OCI-LY1 (cell line): ENCODE data around the gene GNAS-AS1.

Experiments
- H2AFZ ChIP-seq: fragments of 200-600 bp; sonication (generic), shearing (Covaris generic); 2 replicates; pipeline ENCODE4 v1.6.0; 2014; ENCODE audit warnings: antibody characterized with exemption, mild to moderate bottlenecking, low read length
- H3F3A ChIP-seq: fragments of 200-600 bp; sonication (generic), shearing (Covaris generic); 2 replicates; pipeline ENCODE4 v1.6.0; 2014; ENCODE audit warnings: mild to moderate bottlenecking, antibody characterized with exemption, low read length, moderate library complexity; ENCODE audit not compliant: insufficient read depth
- H3K27ac ChIP-seq: fragments of 200-600 bp; sonication (generic); 2 replicates; pipeline ENCODE4 v1.5.1; 2014; ENCODE audit warnings: low read length, mixed run types, mild to moderate bottlenecking, low read depth; ENCODE audit not compliant: poor library complexity, severe bottlenecking
- H3K27me3 ChIP-seq: fragments of 200-600 bp; sonication (generic); 2 replicates; pipeline ENCODE4 v1.6.0; 2014; ENCODE audit warnings: antibody characterized with exemption, mild to moderate bottlenecking, low read length, moderate library complexity; ENCODE audit not compliant: insufficient read depth
- H3K36me3 ChIP-seq: fragments of 200-600 bp; sonication (generic); 2 replicates; pipeline ENCODE4 v1.6.1; 2014; ENCODE audit warnings: mild to moderate bottlenecking, antibody characterized with exemption, low read length, moderate library complexity, mixed read lengths; ENCODE audit not compliant: insufficient read depth
- H3K4me1 ChIP-seq: fragments of 200-600 bp; sonication (generic); 2 replicates; pipeline ENCODE4 v1.5.1; 2014; ENCODE audit warnings: mild to moderate bottlenecking, low read length, moderate library complexity; ENCODE audit not compliant: insufficient read depth, severe bottlenecking
- H3K4me2 ChIP-seq: fragments of 200-600 bp; sonication (generic), shearing (Covaris generic); 2 replicates; pipeline ENCODE4 v1.6.1; 2014; ENCODE audit warnings: low read length
- H3K4me3 ChIP-seq: fragments of 200-600 bp; sonication (generic); 2 replicates; pipeline ENCODE4 v1.5.1; 2014; ENCODE audit warnings: low read length, low read depth, mild to moderate bottlenecking, mixed read lengths; ENCODE audit not compliant: poor library complexity, severe bottlenecking
- H3K79me2 ChIP-seq: fragments of 200-600 bp; shearing (Covaris generic); 2 replicates; pipeline ENCODE4 v1.6.1; 2016; ENCODE audit warnings: mixed run types, low read length, mixed read lengths; ENCODE audit not compliant: insufficient read depth
- H3K9ac ChIP-seq: fragments of 200-600 bp; sonication (generic), shearing (Covaris generic); 2 replicates; pipeline ENCODE4 v1.6.1; 2014; ENCODE audit warnings: mild to moderate bottlenecking, low read length, mixed read lengths
- H3K9me2 ChIP-seq: fragments of 200-600 bp; sonication (generic), shearing (Covaris generic); 2 replicates; pipeline ENCODE4 v1.6.1; 2014; ENCODE audit warnings: low read depth, mild to moderate bottlenecking, low read length, mixed read lengths
- H3K9me3 ChIP-seq: fragments of 200-600 bp; shearing (Covaris generic); 2 replicates; pipeline ENCODE4 v1.6.1; 2014; ENCODE audit warnings: low read length, mixed read lengths
- H4K20me1 ChIP-seq: fragments of 200-600 bp; sonication (generic), shearing (Covaris generic); 2 replicates; pipeline ENCODE4 v1.6.0; 2016; ENCODE audit warnings: mild to moderate bottlenecking, low read length; ENCODE audit not compliant: insufficient read depth
- EZH2 ChIP-seq: fragments of 200-600 bp; sonication (generic), shearing (Covaris generic); IDR thresholded peaks from 2 replicates; pipeline ENCODE4 v1.8.0; 2017; ENCODE audit warnings: borderline replicate concordance, mixed run types, mild to moderate bottlenecking, antibody characterized with exemption, low read length, moderate library complexity, mixed read lengths
- TF ChIP-seq, protein P1 (sequence below): fragments of 200-600 bp; sonication (generic), shearing (Covaris generic); IDR thresholded peaks from 2 replicates; pipeline ENCODE4 v1.5.1; 2017; ENCODE audit warnings: mild to moderate bottlenecking, antibody characterized with exemption, low read length, moderate library complexity, mixed read lengths

The GNAS-AS1 gene

DNA sequence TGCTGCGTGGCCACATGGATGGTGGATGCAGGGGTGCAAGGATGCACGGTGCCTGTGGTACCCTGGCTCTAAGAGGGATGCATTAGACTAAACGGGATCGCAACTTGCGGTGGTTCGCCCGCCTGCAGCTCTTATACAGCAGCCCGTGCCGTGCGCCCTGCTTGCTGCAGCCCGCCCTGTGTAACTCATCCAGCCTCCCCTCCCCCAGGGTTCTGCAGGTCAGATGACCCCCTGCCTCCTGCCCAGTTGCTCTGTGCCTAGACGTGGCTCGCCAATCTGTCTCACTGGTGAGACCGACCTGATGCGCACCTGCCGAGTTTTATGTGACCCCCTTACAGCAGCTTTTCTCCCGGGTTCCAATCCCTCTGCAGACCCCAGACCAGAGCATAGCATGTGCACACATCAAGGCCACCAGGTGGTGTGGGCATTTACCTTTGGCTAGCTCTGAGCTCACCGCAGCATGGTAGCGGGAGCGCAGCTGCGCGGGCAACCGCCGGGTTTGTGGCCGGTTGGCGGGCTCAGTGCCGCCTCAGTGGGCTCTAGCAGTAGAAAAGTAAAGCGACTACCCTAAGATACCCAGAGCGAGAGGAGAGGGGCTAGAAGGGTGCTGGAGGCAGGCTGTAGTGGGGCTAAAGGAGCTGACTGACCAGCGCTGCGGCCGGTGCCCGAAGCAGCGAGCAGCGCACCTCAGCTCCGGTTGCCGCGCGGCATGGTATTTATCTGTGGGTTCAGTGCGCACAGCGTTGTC lies 693 bp upstream of the GNAS-AS1 start:
- Histone ChIP-seq H2AFZ (no peak overlapping the region), H3K27ac (no peak overlapping the region), H3K4me2 (peak overlapping the region; percentile 67), H3K36me3 (no peaks in the 10 kb centered on the region), H3K79me2 (no peaks in the 10 kb centered on the region), H3K4me3 (peak overlapping the region; percentile 76), H3K4me1 (peaks cover 25% of the 10 kb centered on the region), H3K9ac (peak overlapping the region; percentile 39; the same call in 1 of the 2 replicates), H3K27me3 (no peaks in the 10 kb centered on the region), H3K9me3 (no peaks in the 10 kb centered on the region), H3F3A (no peaks in the 10 kb centered on the region), H4K20me1 (no peaks in the 10 kb centered on the region), H3K9me2 (no peaks in the 10 kb centered on the region)
- no peak for TF ChIP-seq EZH2
- TF ChIP-seq, protein P1, sequence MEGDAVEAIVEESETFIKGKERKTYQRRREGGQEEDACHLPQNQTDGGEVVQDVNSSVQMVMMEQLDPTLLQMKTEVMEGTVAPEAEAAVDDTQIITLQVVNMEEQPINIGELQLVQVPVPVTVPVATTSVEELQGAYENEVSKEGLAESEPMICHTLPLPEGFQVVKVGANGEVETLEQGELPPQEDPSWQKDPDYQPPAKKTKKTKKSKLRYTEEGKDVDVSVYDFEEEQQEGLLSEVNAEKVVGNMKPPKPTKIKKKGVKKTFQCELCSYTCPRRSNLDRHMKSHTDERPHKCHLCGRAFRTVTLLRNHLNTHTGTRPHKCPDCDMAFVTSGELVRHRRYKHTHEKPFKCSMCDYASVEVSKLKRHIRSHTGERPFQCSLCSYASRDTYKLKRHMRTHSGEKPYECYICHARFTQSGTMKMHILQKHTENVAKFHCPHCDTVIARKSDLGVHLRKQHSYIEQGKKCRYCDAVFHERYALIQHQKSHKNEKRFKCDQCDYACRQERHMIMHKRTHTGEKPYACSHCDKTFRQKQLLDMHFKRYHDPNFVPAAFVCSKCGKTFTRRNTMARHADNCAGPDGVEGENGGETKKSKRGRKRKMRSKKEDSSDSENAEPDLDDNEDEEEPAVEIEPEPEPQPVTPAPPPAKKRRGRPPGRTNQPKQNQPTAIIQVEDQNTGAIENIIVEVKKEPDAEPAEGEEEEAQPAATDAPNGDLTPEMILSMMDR = no peak

GRCh38 chr20:58847463-58847862 lies 3.2 kb downstream of the GNAS-AS1 start:
- H2AFZ ChIP-seq = no peak overlapping the region
- no peaks in the 10 kb centered on the region for H3K79me2 ChIP-seq
- no peak overlapping the region for H3K9ac ChIP-seq
- no peaks in the 10 kb centered on the region; the same call in 1 of the 2 replicates for H3K36me3 ChIP-seq
- H3K27ac ChIP-seq = no peak overlapping the region
- H3K4me3 ChIP-seq = no peak overlapping the region
- H3K27me3 ChIP-seq = no peaks in the 10 kb centered on the region
- H3K9me2 ChIP-seq = no peaks in the 10 kb centered on the region
- no peak for TF ChIP-seq EZH2
- TF ChIP-seq, protein P1 = no peak
- H3K9me3 ChIP-seq = no peaks in the 10 kb centered on the region
- H4K20me1 ChIP-seq = no peaks in the 10 kb centered on the region
- H3K4me1 ChIP-seq = peaks cover 24% of the 10 kb centered on the region
- no peaks in the 10 kb centered on the region for H3F3A ChIP-seq
- no peak overlapping the region for H3K4me2 ChIP-seq

DNA sequence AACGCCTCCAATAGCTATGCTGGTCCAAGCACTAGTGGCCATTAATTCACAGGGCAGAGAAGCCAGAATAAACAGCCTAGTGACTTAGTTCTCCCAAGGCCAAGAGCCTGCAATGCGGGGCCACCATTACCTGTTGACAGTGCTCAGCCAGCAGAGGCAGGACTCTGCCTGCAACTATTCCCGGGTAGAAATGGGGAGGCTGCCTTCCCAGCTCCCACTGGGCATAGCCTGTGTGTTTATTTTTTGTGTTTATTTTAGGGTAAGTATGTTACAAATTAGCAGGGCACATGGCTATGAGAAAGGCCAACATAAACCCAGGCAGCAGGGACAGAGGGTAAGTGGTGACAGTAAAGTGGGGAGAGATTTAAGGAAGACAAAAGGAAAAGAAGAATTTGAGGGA lies 5.0 kb downstream of the GNAS-AS1 start:
- no peak overlapping the region for H3K27ac ChIP-seq
- H3K79me2 ChIP-seq = no peaks in the 10 kb centered on the region
- peaks cover 11% of the 10 kb centered on the region; the same call in 1 of the 2 replicates for H3K36me3 ChIP-seq
- no peaks in the 10 kb centered on the region for H3K9me3 ChIP-seq
- H3K4me2 ChIP-seq = no peak overlapping the region
- no peak for TF ChIP-seq EZH2
- TF ChIP-seq, protein P1 = no peak
- no peak overlapping the region for H2AFZ ChIP-seq
- H3K27me3 ChIP-seq = no peaks in the 10 kb centered on the region
- no peaks in the 10 kb centered on the region for H3K9me2 ChIP-seq
- H4K20me1 ChIP-seq = no peaks in the 10 kb centered on the region
- H3K4me3 ChIP-seq = no peak overlapping the region
- no peak overlapping the region for H3K9ac ChIP-seq
- H3K4me1 ChIP-seq = peaks cover 9% of the 10 kb centered on the region
- H3F3A ChIP-seq = no peaks in the 10 kb centered on the region
